NCI-H128 (cell line): ENCODE data around the gene PIR.
A peak's percentile ranks its signal among the peaks of the same experiment; 100 is the strongest.

Experiments
- DNase-seq: peaks from one replicate; lab custom pipeline; 2025; ENCODE audit not compliant: unreplicated experiment; lab: John Stamatoyannopoulos, UW

The PIR gene

GRCh38 chrX:15492469-15492868, 664 bp downstream of the PIR start:
- DNase-seq, result no peak

- no peak for DNase-seq
Observed at GRCh38 chrX:15483891-15484290, 9.2 kb downstream of the PIR start.

- DNase-seq, result no peak
Observed at GRCh38 chrX:15475486-15475885, 17.6 kb downstream of the PIR start.

- DNase-seq, result no peak
Observed at GRCh38 chrX:15475021-15475420, 18.1 kb downstream of the PIR start.

- DNase-seq, result no peak
Observed at GRCh38 chrX:15474028-15474427, 19.1 kb downstream of the PIR start.

- DNase-seq, result no peak
Observed at GRCh38 chrX:15472531-15472930, 20.6 kb downstream of the PIR start.

GRCh38 chrX:15471028-15471427, 22.1 kb downstream of the PIR start:
- DNase-seq, result peak; percentile 0

- DNase-seq, result no peak
Observed at GRCh38 chrX:15469613-15470012, 23.5 kb downstream of the PIR start.

- no peak for DNase-seq
Observed at GRCh38 chrX:15468036-15468435, 25.1 kb downstream of the PIR start.

GRCh38 chrX:15465896-15466651, 27.1 kb downstream of the PIR start:
- DNase-seq, result no peak

GRCh38 chrX:15465347-15465746, 27.8 kb downstream of the PIR start:
- no peak for DNase-seq

GRCh38 chrX:15464704-15465103, 28.4 kb downstream of the PIR start:
- DNase-seq, result no peak

- DNase-seq, result no peak
Observed at GRCh38 chrX:15451913-15452312, 41.2 kb downstream of the PIR start.

- DNase-seq, result no peak
Observed at GRCh38 chrX:15448010-15448639, 45.0 kb downstream of the PIR start.

- DNase-seq, result no peak
Observed at GRCh38 chrX:15441464-15441863, 51.7 kb downstream of the PIR start.

GRCh38 chrX:15438332-15438731, 54.8 kb downstream of the PIR start:
- no peak for DNase-seq

GRCh38 chrX:15437724-15438123, 55.4 kb downstream of the PIR start:
- no peak for DNase-seq

GRCh38 chrX:15435836-15436619, 57.1 kb downstream of the PIR start:
- DNase-seq, result no peak

- DNase-seq, result no peak
Observed at GRCh38 chrX:15434205-15434604, 58.9 kb downstream of the PIR start.

- DNase-seq, result no peak
Observed at GRCh38 chrX:15430584-15430983, 62.5 kb downstream of the PIR start.

GRCh38 chrX:15430076-15430475, 63.1 kb downstream of the PIR start:
- DNase-seq, result no peak

GRCh38 chrX:15425024-15425423, 68.1 kb downstream of the PIR start:
- DNase-seq, result no peak
